GM21576 (cell line): Measurements from ENCODE around the gene C16orf82.

Source experiments
- ATAC-seq: cut with Tn5 transposase; IDR thresholded peaks from one replicate; pipeline ENCODE4 v1.9.1; 2021; ENCODE audit warnings: mild to moderate bottlenecking, moderate library complexity; ENCODE audit not compliant: unreplicated experiment

C16orf82 gene

GRCh38 chr16:27066668-27067537, at the start of gene C16orf82:
Gene C16orf82, plus strand, starts transcription at chr16:27066927.
- no peak for ATAC-seq

DNA sequence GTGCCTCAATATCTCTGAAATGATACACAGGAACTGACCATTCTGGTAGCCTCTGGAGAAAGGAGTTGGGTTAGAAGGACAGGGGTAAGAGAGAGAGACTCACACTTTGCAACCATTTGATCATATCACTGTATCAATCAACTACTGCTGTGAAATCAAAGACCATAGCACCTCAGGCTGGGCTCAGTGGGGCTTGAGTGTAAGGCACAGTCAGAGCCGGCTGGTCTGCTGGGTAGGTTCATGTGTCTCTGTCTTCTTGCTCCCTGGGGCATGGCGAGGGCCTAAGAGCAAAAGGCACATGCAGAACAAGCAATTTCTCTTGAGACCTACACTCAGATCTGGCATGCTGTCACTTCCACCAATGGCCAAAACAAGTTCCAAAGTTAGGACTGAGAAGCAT, 46.7 kb upstream of the C16orf82 start:
- no peak for ATAC-seq

DNA sequence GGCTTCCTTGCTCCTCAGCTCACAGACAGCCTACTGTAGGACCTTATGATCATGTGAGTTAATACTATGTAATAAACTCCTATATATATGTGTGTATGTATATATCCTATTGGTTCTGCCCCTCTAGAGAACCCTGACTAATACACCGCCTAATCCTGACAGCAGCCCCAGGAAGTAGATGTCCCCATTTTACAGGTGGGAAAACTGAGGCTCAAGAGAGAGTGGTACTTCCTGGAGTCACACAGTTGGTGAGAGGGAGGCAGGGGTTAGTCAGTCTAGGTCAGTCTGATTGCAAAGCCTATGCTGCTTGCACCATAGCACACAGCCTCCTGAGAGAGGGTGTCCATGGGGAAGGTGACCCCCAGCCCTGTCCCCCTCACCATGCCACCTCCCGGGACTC, 42.7 kb upstream of the C16orf82 start:
- ATAC-seq = no peak

DNA sequence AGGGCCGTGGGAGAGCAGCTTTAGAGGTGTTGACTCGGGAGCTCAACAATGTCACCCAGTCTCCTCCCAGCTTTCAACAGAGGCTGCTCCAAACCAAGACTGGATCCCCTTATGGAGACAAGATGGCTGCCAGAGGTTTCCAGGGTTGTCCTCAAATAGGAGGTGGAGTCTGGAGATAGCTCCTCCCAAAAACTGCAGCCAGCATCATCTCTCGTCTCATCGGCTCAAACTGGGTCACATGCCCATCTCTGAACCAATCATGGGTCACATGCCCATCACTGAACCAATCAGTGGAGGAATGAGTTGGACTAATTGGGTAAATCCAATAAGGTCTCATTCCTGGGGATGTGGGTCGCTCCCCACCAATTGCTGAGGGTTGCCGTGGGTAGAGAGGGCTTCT, 41.1 kb upstream of the C16orf82 start:
- ATAC-seq = no peak

- ATAC-seq = no peak
These were observed 38.8 kb upstream of the C16orf82 start for GRCh38 chr16:27027971-27028370.

DNA sequence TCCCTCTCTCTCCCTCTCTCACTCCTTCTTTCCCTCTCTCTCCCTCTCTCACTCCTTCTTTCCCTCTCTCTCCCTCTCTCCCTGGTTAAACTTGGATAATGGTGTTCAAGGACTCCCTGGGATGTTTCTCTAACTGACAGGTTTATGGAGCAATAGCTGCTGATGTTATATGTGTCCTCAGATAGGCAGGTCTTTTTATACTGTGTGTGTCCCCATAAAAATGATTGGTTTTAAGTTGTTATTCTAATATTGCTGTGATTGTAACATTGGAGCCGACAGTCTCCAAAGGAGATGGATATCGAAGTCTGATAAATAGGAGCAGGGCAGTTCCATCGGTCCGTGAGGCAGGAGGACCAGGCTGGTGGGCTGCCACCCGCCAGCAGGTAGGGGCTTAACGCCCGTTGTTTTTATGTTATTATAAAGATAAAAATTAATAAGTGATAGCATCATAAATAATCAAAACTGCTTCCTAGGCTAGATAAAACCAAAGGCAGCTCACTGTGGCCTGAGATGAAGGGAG, 38.1 kb upstream of the C16orf82 start:
- ATAC-seq = no peak

DNA sequence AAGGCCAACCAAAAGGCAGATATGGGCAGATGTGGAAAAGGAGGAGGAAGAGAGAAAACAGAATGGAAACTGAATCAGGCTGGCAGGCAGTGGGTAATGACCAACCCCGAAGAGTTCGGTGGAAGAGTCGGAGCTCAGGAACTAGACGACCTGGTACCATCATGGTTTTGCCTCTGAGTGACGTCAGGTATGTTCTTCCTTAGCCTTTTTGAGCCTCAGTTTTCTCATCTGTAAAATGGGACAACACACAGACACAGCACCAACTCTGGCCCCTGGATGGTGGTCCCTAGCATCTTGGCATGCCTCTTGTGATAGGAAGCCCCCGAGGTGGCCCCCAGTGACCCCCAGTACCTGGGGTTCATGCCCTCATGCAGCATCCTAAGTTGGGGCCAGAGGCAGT, 37.2 kb upstream of the C16orf82 start:
- no peak for ATAC-seq

DNA sequence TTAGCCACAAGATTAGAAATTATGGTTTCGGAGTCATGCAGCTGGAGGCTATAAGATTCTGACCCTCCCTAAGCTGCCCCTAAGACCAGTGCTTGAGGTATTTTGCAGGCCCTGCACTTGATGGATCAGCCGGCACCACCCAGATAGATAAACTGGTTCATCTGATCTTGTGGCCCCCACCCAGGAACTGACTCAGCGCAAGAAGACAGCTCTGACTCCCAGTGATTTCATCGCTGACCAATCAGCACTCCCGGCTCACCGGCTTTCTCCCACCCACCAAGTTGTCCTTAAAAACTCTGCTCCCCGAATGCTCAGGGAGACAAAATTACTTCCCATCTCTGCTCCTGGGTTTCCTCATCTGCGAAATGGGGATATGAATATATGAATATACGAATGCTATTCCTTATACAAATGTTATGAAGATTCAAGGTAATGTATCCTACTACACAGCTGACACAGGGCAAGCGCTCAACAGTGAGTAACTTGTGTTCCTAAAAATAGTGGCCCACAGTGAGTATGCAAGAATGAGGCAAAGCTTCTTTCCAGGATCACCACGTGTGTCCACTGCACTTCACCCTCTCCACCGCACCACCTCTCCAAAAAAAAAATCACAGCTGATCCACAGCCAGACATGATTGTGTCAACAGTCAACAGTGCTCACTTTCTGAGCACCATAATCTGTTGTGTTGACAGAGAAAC, 33.3 kb upstream of the C16orf82 start:
- ATAC-seq = no peak

DNA sequence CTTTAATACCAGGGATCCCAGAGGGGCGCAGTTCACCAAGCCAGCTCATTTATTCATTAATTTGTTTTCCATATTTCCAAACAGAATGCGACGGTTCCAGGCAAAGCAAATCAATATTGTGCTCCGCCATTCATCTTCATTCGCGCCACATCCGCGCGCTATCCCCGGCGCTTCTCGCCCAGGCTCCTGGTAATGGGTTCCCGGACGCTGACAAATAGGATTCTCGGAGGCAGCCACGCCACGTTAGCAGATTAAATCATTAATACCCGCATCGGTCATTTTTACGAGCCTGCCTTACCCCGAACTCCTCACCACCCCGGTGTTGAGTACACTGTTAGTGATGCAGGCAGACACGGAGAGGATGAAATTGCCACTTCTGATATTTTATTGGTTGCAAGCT, 26.0 kb upstream of the C16orf82 start:
- ATAC-seq = no peak

- no peak for ATAC-seq
These were observed 19.7 kb upstream of the C16orf82 start for GRCh38 chr16:27046958-27047518.

GRCh38 chr16:27048316-27048715, 18.4 kb upstream of the C16orf82 start:
- no peak for ATAC-seq

- ATAC-seq = no peak
These were observed 17.6 kb upstream of the C16orf82 start for GRCh38 chr16:27049117-27049516.

- no peak for ATAC-seq
These were observed 14.7 kb upstream of the C16orf82 start for GRCh38 chr16:27052007-27052406.

- no peak for ATAC-seq
These were observed 12.7 kb upstream of the C16orf82 start for GRCh38 chr16:27053996-27054395.

GRCh38 chr16:27058299-27058698, 8.4 kb upstream of the C16orf82 start:
- ATAC-seq = no peak

GRCh38 chr16:27070776-27071175, 4.0 kb downstream of the C16orf82 start:
- no peak for ATAC-seq

GRCh38 chr16:27073733-27074132, 7.0 kb downstream of the C16orf82 start:
- ATAC-seq = no peak

GRCh38 chr16:27080895-27081294, 14.2 kb downstream of the C16orf82 start:
- ATAC-seq = no peak

GRCh38 chr16:27083861-27084261, 17.1 kb downstream of the C16orf82 start:
- no peak for ATAC-seq

DNA sequence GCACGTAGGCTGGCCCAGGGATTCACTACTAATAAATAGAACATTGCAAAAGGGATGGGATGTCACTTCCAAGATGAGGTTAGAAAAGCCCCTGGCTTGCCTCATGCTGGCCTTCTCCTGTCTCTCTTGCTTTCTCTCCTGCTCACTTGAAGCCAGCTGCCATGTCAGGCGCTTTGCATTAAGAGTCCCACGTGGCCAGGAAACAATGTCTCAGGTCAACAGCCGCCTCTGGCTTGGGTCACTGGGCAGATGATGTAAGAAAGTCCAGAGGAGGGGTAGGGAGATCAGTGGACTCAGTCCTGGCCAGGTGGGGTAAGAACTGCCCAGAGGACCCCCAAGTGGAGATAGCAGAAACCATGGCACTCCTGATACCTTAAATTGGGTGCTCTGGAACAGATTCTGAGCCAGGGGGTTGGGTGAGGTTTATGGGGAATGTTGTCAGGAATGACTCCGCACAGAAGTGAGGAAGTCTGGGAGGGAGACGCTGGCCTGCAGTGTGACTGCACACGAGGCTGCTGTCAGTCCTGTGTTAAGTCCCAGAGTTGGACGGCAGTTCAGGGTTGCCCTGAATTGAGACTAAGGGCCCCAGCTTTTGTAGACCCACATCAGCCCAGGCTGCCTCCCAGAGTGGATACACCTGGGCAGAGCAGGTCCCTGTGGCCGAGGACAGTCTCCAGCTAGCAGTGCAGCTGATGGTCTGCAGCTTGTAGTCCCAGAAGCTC, 17.7 kb downstream of the C16orf82 start:
- no peak for ATAC-seq

GRCh38 chr16:27085182-27085581, 18.5 kb downstream of the C16orf82 start:
- no peak for ATAC-seq
